PC-9 (cell line): ENCODE results near the gene STIL.

Source experiments
- CTCF ChIP-seq: fragments of 200-600 bp; sonication (generic); conservative IDR thresholded peaks from 2 replicates; pipeline ENCODE4 v1.6.1; 2017; ENCODE audit warnings: mixed run types, antibody characterized with exemption, mild to moderate bottlenecking, moderate library complexity
- EZH2 ChIP-seq: fragments of 200-600 bp; sonication (generic); IDR thresholded peaks from 2 replicates; pipeline ENCODE4 v1.8.0; 2017; ENCODE audit warnings: antibody characterized with exemption, low read depth

DNA sequence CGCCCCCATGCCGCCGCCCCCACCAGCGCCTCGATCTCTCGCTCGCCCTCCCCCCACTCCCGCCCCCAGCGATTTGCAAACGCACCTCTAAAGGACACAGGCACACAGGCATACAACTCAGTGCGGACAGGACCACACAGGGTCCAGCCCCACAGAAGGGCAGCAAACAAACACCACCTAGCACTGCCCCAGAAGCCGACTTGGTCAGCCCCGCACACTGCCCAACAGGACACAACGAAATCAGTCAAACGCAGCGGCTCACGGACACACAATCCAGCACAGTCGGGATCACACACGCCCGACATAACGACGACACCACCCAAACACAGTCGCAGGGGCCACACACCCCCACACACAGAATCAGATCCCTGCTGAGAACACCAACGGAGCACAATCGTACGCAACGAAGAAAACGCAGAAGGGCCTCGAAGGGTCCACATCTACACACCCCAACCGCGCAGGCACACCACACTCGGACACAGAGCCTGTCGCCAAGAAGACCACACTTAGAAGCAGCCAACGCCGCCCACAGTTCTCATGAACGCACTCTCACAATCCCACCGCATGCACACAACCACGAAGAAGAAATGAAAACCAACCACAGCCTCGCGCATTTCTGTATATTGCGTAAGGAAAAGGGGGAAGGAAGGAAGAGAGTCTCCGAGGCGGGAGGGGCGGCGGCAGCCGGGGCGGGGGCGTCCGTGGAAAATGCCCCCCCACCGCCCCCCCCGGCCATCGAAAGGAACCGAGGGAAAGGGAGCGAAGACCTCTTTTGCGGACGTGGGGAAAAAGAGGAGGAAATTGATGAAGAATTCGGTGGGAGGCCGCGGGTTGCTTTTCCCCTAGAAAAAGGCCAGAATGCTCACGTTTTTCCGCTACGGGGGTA is 82.4 kb downstream of the STIL start:
- TF ChIP-seq CTCF (no peak), EZH2 (no peak)
